ENCODE results near the gene PTPRA. TPM values are rescaled to one million over a fixed set of nuclear protein-coding genes. Genes with fewer than 3 reads are reported as not detected.

Gene PTPRA
- total and polyA plus RNA-seq, 2 of the 8 experiments (the other 6 are each of a cell fraction or from before 2014, with no cell fraction given) = 47.7 to 51.3 TPM

DNA sequence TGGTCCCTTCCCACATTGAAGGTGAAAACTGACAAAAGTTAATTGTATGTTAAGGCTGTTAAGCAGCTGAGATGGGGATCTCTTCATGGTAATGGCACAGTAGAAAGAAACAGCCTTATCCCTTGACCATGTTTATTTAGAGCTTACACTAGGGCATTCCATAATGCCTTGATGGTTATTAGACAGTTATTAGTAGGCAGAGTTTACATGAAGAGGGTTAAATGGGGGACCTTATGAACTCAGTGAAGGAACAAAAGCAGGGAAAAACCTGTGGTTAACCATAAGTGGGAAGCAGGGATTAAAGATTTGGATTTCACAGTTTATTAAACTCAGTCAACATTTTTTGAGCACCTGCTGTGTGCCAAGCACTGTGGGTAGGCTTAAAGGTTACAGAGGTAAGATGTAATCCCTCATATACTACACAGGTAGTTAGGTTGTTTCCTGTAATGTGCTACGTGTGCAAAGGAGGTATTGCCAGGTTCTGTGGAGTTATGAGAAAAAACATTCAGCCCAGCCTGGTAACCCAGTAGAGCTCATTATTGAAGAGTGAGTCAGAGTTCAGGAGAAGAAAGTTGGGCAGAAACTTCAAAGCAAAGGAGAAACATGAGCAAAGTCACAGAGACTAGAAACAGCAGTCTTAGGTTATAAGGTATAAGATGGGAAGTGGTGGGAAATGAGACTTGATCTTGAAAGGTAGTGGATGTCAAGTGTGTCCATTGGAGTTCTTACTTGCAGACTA lies 137.9 kb downstream of the PTPRA start:
- Histone ChIP-seq H3K9me3 (ENCODE audit: insufficient read depth in 2 of 2, low read depth in 1 of 2, low read length in 1 of 2) (no peaks in the 10 kb centered on the region), H4K8ac (ENCODE audit: extremely low read depth, insufficient read depth, low read length) (no peak overlapping the region), H3K4ac (replicated peaks; ENCODE audit: insufficient read length, low read depth, low read length) (no peak overlapping the region), H3K23ac (ENCODE audit: insufficient read length) (no peak overlapping the region), H3K27ac (ENCODE audit: low read depth, low read length) (no peak overlapping the region), H3K9ac (replicated peaks in 1 of 4; ENCODE audit: extremely low read depth in 1 of 4, low read depth in 3 of 4, low read length in 3 of 4) (no peak overlapping the region), H3K4me1 (replicated peaks in 1 of 4; ENCODE audit: control insufficient read depth in 3 of 4, insufficient read depth in 4 of 4, low read length in 3 of 4) (no peaks in the 10 kb centered on the region), H3K79me2 (ENCODE audit: control insufficient read depth in 1 of 2, insufficient read depth in 2 of 2, low read length in 2 of 2) (no peaks in the 10 kb centered on the region), H2AFZ (ENCODE audit: low read length) (no peak overlapping the region), H2BK15ac (ENCODE audit: low read length) (no peak overlapping the region), H3K56ac (replicated peaks; ENCODE audit: insufficient read length, low read depth, low read length) (no peak overlapping the region), H2AK5ac (ENCODE audit: low read depth, low read length) (no peak overlapping the region), H4K20me1 (replicated peaks in 1 of 2; ENCODE audit: control insufficient read depth in 1 of 2, insufficient read depth in 2 of 2, low read length in 2 of 2) (no peaks in the 10 kb centered on the region), H3K4me3 (ENCODE audit: extremely low read depth in 1 of 4, insufficient read depth in 2 of 4, low read depth in 3 of 4, low read length in 4 of 4) (no peak overlapping the region), H4K91ac (replicated peaks; ENCODE audit: insufficient read length, low read length) (no peak overlapping the region), H3K27me3 (replicated peaks in 1 of 4; ENCODE audit: control insufficient read depth in 3 of 4, extremely low read depth in 1 of 4, insufficient read depth in 3 of 4, low read length in 3 of 4) (no peaks in the 10 kb centered on the region), H4K5ac (ENCODE audit: insufficient read length, low read depth, low read length) (no peak overlapping the region), H3K14ac (ENCODE audit: insufficient read length) (no peak overlapping the region), H3K79me1 (ENCODE audit: low read depth, low read length) (no peaks in the 10 kb centered on the region), H2BK5ac (ENCODE audit: low read depth, low read length) (no peak overlapping the region), H3K4me2 (ENCODE audit: insufficient read depth in 1 of 2, low read depth in 2 of 2, low read length in 2 of 2) (no peak overlapping the region), H2BK120ac (replicated peaks; ENCODE audit: low read depth, low read length) (no peak overlapping the region), H2BK12ac (ENCODE audit: low read depth, low read length) (no peak overlapping the region), H3K23me2 (ENCODE audit: low read depth, low read length) (peaks cover 1% of the 10 kb centered on the region; the same call in 1 of the 2 replicates), H3K18ac (ENCODE audit: extremely low read depth, low read length) (no peak overlapping the region), H2BK20ac (ENCODE audit: low read length) (no peak overlapping the region), H3K36me3 (ENCODE audit: control insufficient read depth in 2 of 4, insufficient read depth in 4 of 4, low read length in 3 of 4) (peaks cover 0 to 26% (median 9%) of the 10 kb centered on the region in 4 experiments; a peak in 5 of 8 replicates)
- POLR2A ChIA-PET (ENCODE audit: partially characterized antibody) = no interaction called here
- WGBS, 2 experiments (ENCODE audit: extremely low coverage in 1 of 2, insufficient coverage in 1 of 2, insufficient read length in 1 of 2, insufficient replicate concordance in 2 of 2, low coverage in 1 of 2, low lambda C conversion rate in 2 of 2, missing lambda C conversion rate in 1 of 2) = 89% methylated on average over 1 of the region's 1 CpG; no CpG with 5 or more reads in 1 of the 2 experiments
- CTCF ChIA-PET (ENCODE audit: partially characterized antibody) = interaction anchor here (1.4 kb wide), 1 partner anchor 146 kb away, joined by 5 read pairs; no protein-coding TSS in a partner anchor
- FAIRE-seq (no peak), DNase-seq (ENCODE audit: low read depth in 1 of 2, low spot score in 2 of 2) (no peak)
- TF ChIP-seq KDM1A (IDR thresholded peaks at IDR 0.05; ENCODE audit: borderline replicate concordance, low read length) (no peak), CTBP2 (IDR thresholded peaks at IDR 0.05; ENCODE audit: borderline replicate concordance, insufficient read depth, insufficient read length, low read length) (no peak), NRF1 (IDR thresholded peaks at IDR 0.05; ENCODE audit: low read depth, low read length) (no peak), CHD2 (IDR thresholded peaks at IDR 0.05; ENCODE audit: low read length) (no peak), JUN (IDR thresholded peaks at IDR 0.05; ENCODE audit: low read depth, low read length) (no peak), POLR2AphosphoS5 (IDR thresholded peaks at IDR 0.05; ENCODE audit: low read depth, low read length) (no peak), BRCA1 (IDR thresholded peaks at IDR 0.05; ENCODE audit: low read depth, low read length) (no peak), HDAC6 (IDR thresholded peaks at IDR 0.05; ENCODE audit: low read depth, low read length) (no peak), CEBPB (IDR thresholded peaks at IDR 0.05; ENCODE audit: low read depth, low read length) (no peak), RAD21 (IDR thresholded peaks at IDR 0.05 in 1 of 2, conservative IDR thresholded peaks at IDR 0.05 in 1 of 2; ENCODE audit: low read depth in 2 of 2, low read length in 2 of 2) (no peak), HDAC2 (IDR thresholded peaks at IDR 0.05; ENCODE audit: borderline replicate concordance in 1 of 2, low read depth in 2 of 2, low read length in 2 of 2) (no peak), FOSL1 (IDR thresholded peaks at IDR 0.05; ENCODE audit: insufficient read depth, low read depth, low read length) (no peak), MAX (IDR thresholded peaks at IDR 0.05) (no peak)
